GM12878 (cell line): Measurements from ENCODE around the gene PAQR8. TPM values are rescaled to one million over a fixed set of nuclear protein-coding genes. Genes with fewer than 3 reads are reported as not detected.

ENCODE experiments used
- EGR1 ChIP-seq, 2 experiments: IDR thresholded peaks; 1 replicate in 1 of 2; 2 replicates in 1 of 2; pipeline ENCODE4 v1.6.1; 2011 to 2012; ENCODE audit warnings: low read depth in 2 of 2, low read length in 2 of 2, borderline replicate concordance in 1 of 2, mild to moderate bottlenecking in 1 of 2, moderate library complexity in 1 of 2
- FOS ChIP-seq: IDR thresholded peaks from 3 replicates; pipeline ENCODE4 v1.6.1; 2011; ENCODE audit warnings: borderline replicate concordance; ENCODE audit not compliant: insufficient read length; ENCODE audit errors: extremely low read depth
- KAT2A ChIP-seq: conservative IDR thresholded peaks from 2 replicates; pipeline ENCODE4 v1.6.1; 2011; ENCODE audit warnings: low read depth, low read length; ENCODE audit not compliant: control insufficient read depth
- MEF2B ChIP-seq: fragments of 450-650 bp; IDR thresholded peaks from 2 replicates; pipeline ENCODE4 v1.6.1; 2018; ENCODE audit warnings: mild to moderate bottlenecking, moderate library complexity; ENCODE audit not compliant: partially characterized antibody, poor library complexity, severe bottlenecking
- MXI1 ChIP-seq: fragments of 150-350 bp; IDR thresholded peaks from 2 replicates; pipeline ENCODE4 v1.6.1; 2011; ENCODE audit warnings: low read depth, mild to moderate bottlenecking, inconsistent platforms, low read length, improper control_type of control experiment
- NBN ChIP-seq: fragments of 450-650 bp; IDR thresholded peaks from 2 replicates; pipeline ENCODE4 v1.6.1; 2016
- NFXL1 ChIP-seq: fragments of 450-650 bp; IDR thresholded peaks from 2 replicates; pipeline ENCODE4 v1.6.1; 2017; ENCODE audit warnings: antibody characterized with exemption, mild to moderate bottlenecking, borderline replicate concordance
- PAX8 ChIP-seq: fragments of 450-650 bp; IDR thresholded peaks from 2 replicates; pipeline ENCODE4 v1.6.1; 2017; ENCODE audit warnings: mild to moderate bottlenecking, moderate library complexity
- POLR2A ChIP-seq: IDR thresholded peaks from 2 replicates; pipeline ENCODE4 v1.6.1; 2011; ENCODE audit warnings: low read depth, mild to moderate bottlenecking, low read length
- SIN3A ChIP-seq: IDR thresholded peaks from 2 replicates; pipeline ENCODE4 v1.6.1; 2012; ENCODE audit warnings: low read depth, low read length, improper control_type of control experiment
- SMARCA5 ChIP-seq: fragments of 450-650 bp; IDR thresholded peaks from 2 replicates; pipeline ENCODE4 v1.6.1; 2017; ENCODE audit warnings: mild to moderate bottlenecking
- SMC3 ChIP-seq: IDR thresholded peaks from 2 replicates; pipeline ENCODE4 v1.6.1; 2011; ENCODE audit warnings: low read length, improper control_type of control experiment, borderline replicate concordance
- SP1 ChIP-seq: IDR thresholded peaks from one replicate; pipeline ENCODE4 v1.6.1; 2011; ENCODE audit warnings: low read depth, low read length
- SREBF2 ChIP-seq: IDR thresholded peaks from 2 replicates; pipeline ENCODE4 v1.6.1; 2012; ENCODE audit warnings: mild to moderate bottlenecking, low read length
- TAF1 ChIP-seq: IDR thresholded peaks from 2 replicates; pipeline ENCODE4 v1.6.1; 2011; ENCODE audit warnings: mild to moderate bottlenecking, low read depth, low read length, borderline replicate concordance
- TBL1XR1 ChIP-seq: IDR thresholded peaks from 2 replicates; pipeline ENCODE4 v1.6.1; 2012; ENCODE audit warnings: low read depth, low read length, improper control_type of control experiment
- ZNF274 ChIP-seq: IDR thresholded peaks from one replicate; pipeline ENCODE4 v1.8.0; 2011; ENCODE audit not compliant: insufficient read length, insufficient read depth
- ZNF384 ChIP-seq: IDR thresholded peaks from 2 replicates; pipeline ENCODE4 v1.6.1; 2012; ENCODE audit warnings: low read depth, mild to moderate bottlenecking, low read length, improper control_type of control experiment, borderline replicate concordance
- polyA plus RNA-seq, 11 experiments: library from polyadenylated mRNA; depleted of rRNA in 4 of 11; unstranded in 6 of 11; stranded (reverse) in 5 of 11; fragments of >200 nt; fragmentation: Nextera tagmentation in 4 of 11; fragmentation: Illumina TruSeq in 1 of 11; extraction: Ambion mirVana in 4 of 11; extraction: Trizol in 1 of 11; gene quantifications; 1 replicate in 1 of 11; 2 replicates in 10 of 11; pipeline versions ENCODE4 v1.2.1 to v1.2.3, GENCODE V29; 2011 to 2016; ENCODE audit warnings: inconsistent platforms in 2 of 11, missing spikeins in 2 of 11, low read depth in 1 of 11
- total RNA-seq, 4 experiments: library from RNA; depleted of rRNA in 3 of 4; stranded (reverse); fragments of >200 nt in 3 of 4; fragmentation: Illumina TruSeq in 1 of 4; extraction: Trizol in 1 of 4; gene quantifications; 2 replicates each; pipeline versions ENCODE4 v1.2.1 to v1.2.3, GENCODE V29; 2013 to 2021
- TF ChIP-seq, protein P1 (sequence below): IDR thresholded peaks from 2 replicates; pipeline ENCODE4 v1.6.1; 2012; ENCODE audit warnings: low read depth, low read length, improper control_type of control experiment
- TF ChIP-seq, protein P2 (sequence below): IDR thresholded peaks from 2 replicates; pipeline ENCODE4 v1.6.1; 2011; ENCODE audit warnings: borderline replicate concordance, low read depth, mild to moderate bottlenecking, moderate library complexity, low read length; ENCODE audit not compliant: insufficient read depth, poor library complexity, severe bottlenecking
- TF ChIP-seq, protein P3 (sequence below): IDR thresholded peaks from 2 replicates; pipeline ENCODE4 v1.6.1; 2012; ENCODE audit warnings: low read length, inconsistent platforms
- TF ChIP-seq, protein P4 (sequence below): IDR thresholded peaks from 2 replicates; pipeline ENCODE4 v1.6.1; 2012; ENCODE audit warnings: improper control_type of control experiment, low read depth, low read length; ENCODE audit not compliant: insufficient replicate concordance

The PAQR8 gene
- total and polyA plus RNA-seq, 10 of the 15 experiments (the other 5 are each of a cell fraction or from before 2014, with no cell fraction given) = 3.9 to 22.4 (median 14.6) TPM

DNA sequence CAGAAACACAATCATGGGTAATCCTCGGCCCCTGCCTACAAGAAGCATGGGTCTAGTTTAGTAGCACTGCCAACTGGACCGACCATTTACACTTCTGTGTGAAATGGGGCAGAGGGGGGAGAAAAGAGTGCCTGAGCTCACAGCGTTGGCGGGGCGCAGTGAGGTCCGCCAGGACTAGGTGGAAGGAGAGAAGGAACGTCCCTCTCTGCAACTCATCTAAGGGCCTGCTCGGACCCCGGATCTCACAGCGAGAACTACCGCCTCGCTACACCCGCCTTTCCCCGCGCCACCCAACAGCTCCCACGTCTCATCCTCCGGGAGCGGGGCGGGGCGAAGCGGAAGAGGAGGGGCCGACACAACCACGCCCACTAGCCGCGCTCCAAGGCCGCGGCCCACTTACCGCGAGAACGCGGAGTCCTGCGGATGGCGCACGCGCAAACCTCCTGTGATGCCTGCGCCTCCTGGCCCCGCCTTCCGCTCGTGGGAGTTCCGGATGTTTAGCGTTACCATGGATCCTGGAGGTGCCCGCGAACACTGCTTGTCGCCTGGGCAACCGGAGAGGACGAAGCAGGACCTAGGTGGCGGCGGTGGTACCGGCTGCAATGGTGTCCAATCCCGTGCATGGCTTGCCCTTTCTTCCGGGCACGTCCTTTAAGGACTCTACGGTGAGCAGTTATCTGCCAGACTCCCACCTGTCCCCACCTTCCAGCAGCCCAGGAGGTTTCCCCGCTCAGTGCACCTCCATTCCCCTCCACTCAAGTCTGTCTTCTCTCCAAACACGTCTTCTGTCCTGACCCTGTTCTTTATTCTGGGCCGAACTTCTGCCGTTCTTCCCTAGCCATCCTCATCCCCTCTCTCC is 58.1 kb downstream of the PAQR8 start, which contains the start of gene EFHC1 (continued):
- TF ChIP-seq, protein P1, sequence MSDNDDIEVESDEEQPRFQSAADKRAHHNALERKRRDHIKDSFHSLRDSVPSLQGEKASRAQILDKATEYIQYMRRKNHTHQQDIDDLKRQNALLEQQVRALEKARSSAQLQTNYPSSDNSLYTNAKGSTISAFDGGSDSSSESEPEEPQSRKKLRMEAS = 0 out of 2 replicates have a peak, but pooled peaks have one; percentile 11
- TF ChIP-seq, protein P2, sequence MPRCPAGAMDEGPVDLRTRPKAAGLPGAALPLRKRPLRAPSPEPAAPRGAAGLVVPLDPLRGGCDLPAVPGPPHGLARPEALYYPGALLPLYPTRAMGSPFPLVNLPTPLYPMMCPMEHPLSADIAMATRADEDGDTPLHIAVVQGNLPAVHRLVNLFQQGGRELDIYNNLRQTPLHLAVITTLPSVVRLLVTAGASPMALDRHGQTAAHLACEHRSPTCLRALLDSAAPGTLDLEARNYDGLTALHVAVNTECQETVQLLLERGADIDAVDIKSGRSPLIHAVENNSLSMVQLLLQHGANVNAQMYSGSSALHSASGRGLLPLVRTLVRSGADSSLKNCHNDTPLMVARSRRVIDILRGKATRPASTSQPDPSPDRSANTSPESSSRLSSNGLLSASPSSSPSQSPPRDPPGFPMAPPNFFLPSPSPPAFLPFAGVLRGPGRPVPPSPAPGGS = no peak
- TF ChIP-seq KAT2A (no peak), MXI1 (peak; percentile 99), SMC3 (no peak), POLR2A (peak; percentile 96), NBN (0 out of 2 replicates have a peak, but pooled peaks have one; percentile 36), MEF2B (peak; percentile 81), TBL1XR1 (peak; percentile 18; the same call in 1 of the 2 replicates), ZNF274 (no peak), ZNF384 (no peak), SREBF2 (no peak), PAX8 (no peak), FOS (no peak), NFXL1 (no peak), EGR1 (IDR thresholded peaks at IDR 0.05; ENCODE audit: borderline replicate concordance in 1 of 2, low read depth in 2 of 2, low read length in 2 of 2) (no peak), SMARCA5 (peak; percentile 59; the same call in 1 of the 2 replicates), SP1 (peak; percentile 81), SIN3A (peak; percentile 98), TAF1 (peak; percentile 51; the same call in 1 of the 2 replicates)
- TF ChIP-seq, protein P3, sequence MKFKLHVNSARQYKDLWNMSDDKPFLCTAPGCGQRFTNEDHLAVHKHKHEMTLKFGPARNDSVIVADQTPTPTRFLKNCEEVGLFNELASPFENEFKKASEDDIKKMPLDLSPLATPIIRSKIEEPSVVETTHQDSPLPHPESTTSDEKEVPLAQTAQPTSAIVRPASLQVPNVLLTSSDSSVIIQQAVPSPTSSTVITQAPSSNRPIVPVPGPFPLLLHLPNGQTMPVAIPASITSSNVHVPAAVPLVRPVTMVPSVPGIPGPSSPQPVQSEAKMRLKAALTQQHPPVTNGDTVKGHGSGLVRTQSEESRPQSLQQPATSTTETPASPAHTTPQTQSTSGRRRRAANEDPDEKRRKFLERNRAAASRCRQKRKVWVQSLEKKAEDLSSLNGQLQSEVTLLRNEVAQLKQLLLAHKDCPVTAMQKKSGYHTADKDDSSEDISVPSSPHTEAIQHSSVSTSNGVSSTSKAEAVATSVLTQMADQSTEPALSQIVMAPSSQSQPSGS = no peak
- TF ChIP-seq, protein P4, sequence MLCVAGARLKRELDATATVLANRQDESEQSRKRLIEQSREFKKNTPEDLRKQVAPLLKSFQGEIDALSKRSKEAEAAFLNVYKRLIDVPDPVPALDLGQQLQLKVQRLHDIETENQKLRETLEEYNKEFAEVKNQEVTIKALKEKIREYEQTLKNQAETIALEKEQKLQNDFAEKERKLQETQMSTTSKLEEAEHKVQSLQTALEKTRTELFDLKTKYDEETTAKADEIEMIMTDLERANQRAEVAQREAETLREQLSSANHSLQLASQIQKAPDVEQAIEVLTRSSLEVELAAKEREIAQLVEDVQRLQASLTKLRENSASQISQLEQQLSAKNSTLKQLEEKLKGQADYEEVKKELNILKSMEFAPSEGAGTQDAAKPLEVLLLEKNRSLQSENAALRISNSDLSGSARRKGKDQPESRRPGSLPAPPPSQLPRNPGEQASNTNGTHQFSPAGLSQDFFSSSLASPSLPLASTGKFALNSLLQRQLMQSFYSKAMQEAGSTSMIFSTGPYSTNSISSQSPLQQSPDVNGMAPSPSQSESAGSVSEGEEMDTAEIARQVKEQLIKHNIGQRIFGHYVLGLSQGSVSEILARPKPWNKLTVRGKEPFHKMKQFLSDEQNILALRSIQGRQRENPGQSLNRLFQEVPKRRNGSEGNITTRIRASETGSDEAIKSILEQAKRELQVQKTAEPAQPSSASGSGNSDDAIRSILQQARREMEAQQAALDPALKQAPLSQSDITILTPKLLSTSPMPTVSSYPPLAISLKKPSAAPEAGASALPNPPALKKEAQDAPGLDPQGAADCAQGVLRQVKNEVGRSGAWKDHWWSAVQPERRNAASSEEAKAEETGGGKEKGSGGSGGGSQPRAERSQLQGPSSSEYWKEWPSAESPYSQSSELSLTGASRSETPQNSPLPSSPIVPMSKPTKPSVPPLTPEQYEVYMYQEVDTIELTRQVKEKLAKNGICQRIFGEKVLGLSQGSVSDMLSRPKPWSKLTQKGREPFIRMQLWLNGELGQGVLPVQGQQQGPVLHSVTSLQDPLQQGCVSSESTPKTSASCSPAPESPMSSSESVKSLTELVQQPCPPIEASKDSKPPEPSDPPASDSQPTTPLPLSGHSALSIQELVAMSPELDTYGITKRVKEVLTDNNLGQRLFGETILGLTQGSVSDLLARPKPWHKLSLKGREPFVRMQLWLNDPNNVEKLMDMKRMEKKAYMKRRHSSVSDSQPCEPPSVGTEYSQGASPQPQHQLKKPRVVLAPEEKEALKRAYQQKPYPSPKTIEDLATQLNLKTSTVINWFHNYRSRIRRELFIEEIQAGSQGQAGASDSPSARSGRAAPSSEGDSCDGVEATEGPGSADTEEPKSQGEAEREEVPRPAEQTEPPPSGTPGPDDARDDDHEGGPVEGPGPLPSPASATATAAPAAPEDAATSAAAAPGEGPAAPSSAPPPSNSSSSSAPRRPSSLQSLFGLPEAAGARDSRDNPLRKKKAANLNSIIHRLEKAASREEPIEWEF = no peak
